ENCODE data around the gene PRKAR2B. TPM values are rescaled to one million over a fixed set of nuclear protein-coding genes. Genes with fewer than 3 reads are reported as not detected.

PRKAR2B gene
- polyA plus RNA-seq, 1 of the 3 experiments (the other 2 are of a cell fraction), result 17.3 TPM

DNA sequence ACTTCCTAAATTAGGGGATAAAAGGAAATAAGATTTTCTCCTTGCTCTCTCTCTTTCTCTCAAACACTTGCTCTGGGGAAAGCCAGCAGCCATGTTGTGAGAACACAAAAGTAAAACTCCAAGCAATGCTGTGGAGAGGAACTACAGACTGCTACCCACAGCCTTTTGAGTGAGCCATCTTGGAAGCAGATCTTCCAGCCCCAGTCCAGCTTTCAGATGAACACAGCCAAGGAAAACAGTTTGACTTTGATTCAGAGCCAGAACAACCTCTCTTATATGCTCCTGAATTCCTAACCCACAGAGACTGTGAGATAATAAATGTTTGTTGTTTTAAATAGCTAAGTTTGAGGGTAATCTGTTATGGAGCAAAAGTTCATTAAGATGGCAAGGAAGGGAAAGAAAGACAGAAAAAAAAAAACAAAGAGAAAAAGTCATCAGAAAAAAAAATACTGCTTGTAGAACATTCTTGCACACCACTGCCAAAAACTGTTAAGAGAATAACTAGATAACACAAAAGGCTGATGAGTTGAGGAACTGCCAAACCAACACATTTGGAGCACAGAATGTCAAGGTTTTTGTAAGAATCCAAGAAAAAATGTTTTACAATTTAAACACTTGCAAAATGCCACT, 20.9 kb upstream of the PRKAR2B start:
- no peak for TF ChIP-seq MEF2A (IDR thresholded peaks at IDR 0.05; ENCODE audit: borderline replicate concordance, low read depth)
- TF ChIP-seq ELF1 (IDR thresholded peaks at IDR 0.05), result no peak
- no peak for TF ChIP-seq RCOR1 (IDR thresholded peaks at IDR 0.05; ENCODE audit: low read length)
- no peak for TF ChIP-seq FOSL2 (IDR thresholded peaks at IDR 0.05; ENCODE audit: borderline replicate concordance, low read depth)
- TF ChIP-seq POLR2AphosphoS5 (IDR thresholded peaks at IDR 0.05; ENCODE audit: low read depth, low read length), result no peak
- TF ChIP-seq, protein P1, sequence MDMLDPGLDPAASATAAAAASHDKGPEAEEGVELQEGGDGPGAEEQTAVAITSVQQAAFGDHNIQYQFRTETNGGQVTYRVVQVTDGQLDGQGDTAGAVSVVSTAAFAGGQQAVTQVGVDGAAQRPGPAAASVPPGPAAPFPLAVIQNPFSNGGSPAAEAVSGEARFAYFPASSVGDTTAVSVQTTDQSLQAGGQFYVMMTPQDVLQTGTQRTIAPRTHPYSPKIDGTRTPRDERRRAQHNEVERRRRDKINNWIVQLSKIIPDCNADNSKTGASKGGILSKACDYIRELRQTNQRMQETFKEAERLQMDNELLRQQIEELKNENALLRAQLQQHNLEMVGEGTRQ (IDR thresholded peaks at IDR 0.05; ENCODE audit: borderline replicate concordance, low read depth, low read length), result no peak
- TF ChIP-seq FOXM1 (IDR thresholded peaks at IDR 0.05; ENCODE audit: low read depth), result no peak
- TF ChIP-seq SIN3A (IDR thresholded peaks at IDR 0.05; ENCODE audit: borderline replicate concordance, low read depth, low read length), result no peak
- TF ChIP-seq RXRA (IDR thresholded peaks at IDR 0.05; ENCODE audit: borderline replicate concordance, low read depth), result no peak
- TF ChIP-seq YY1 (IDR thresholded peaks at IDR 0.05; ENCODE audit: low read depth), result no peak
- TF ChIP-seq, protein P2, sequence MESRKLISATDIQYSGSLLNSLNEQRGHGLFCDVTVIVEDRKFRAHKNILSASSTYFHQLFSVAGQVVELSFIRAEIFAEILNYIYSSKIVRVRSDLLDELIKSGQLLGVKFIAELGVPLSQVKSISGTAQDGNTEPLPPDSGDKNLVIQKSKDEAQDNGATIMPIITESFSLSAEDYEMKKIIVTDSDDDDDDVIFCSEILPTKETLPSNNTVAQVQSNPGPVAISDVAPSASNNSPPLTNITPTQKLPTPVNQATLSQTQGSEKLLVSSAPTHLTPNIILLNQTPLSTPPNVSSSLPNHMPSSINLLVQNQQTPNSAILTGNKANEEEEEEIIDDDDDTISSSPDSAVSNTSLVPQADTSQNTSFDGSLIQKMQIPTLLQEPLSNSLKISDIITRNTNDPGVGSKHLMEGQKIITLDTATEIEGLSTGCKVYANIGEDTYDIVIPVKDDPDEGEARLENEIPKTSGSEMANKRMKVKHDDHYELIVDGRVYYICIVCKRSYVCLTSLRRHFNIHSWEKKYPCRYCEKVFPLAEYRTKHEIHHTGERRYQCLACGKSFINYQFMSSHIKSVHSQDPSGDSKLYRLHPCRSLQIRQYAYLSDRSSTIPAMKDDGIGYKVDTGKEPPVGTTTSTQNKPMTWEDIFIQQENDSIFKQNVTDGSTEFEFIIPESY (IDR thresholded peaks at IDR 0.05; ENCODE audit: borderline replicate concordance, low read depth), result no peak
- no peak for TF ChIP-seq FOXJ3 (CRISPR knock-in tag; IDR thresholded peaks at IDR 0.05)
- TF ChIP-seq, protein P3, sequence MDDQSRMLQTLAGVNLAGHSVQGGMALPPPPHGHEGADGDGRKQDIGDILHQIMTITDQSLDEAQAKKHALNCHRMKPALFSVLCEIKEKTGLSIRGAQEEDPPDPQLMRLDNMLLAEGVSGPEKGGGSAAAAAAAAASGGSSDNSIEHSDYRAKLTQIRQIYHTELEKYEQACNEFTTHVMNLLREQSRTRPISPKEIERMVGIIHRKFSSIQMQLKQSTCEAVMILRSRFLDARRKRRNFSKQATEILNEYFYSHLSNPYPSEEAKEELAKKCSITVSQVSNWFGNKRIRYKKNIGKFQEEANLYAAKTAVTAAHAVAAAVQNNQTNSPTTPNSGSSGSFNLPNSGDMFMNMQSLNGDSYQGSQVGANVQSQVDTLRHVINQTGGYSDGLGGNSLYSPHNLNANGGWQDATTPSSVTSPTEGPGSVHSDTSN (IDR thresholded peaks at IDR 0.05), result no peak
- no peak for TF ChIP-seq CHD2 (IDR thresholded peaks at IDR 0.05; ENCODE audit: low read length, partially characterized antibody)
- TF ChIP-seq TCF12 (IDR thresholded peaks at IDR 0.05), result no peak
- TF ChIP-seq, protein P4, sequence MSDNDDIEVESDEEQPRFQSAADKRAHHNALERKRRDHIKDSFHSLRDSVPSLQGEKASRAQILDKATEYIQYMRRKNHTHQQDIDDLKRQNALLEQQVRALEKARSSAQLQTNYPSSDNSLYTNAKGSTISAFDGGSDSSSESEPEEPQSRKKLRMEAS (IDR thresholded peaks at IDR 0.05; ENCODE audit: low read depth), result no peak
- TF ChIP-seq, protein P5, sequence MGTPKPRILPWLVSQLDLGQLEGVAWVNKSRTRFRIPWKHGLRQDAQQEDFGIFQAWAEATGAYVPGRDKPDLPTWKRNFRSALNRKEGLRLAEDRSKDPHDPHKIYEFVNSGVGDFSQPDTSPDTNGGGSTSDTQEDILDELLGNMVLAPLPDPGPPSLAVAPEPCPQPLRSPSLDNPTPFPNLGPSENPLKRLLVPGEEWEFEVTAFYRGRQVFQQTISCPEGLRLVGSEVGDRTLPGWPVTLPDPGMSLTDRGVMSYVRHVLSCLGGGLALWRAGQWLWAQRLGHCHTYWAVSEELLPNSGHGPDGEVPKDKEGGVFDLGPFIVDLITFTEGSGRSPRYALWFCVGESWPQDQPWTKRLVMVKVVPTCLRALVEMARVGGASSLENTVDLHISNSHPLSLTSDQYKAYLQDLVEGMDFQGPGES (IDR thresholded peaks at IDR 0.05; ENCODE audit: low read depth, low read length), result no peak
- TF ChIP-seq GATA2 (CRISPR knock-in tag; IDR thresholded peaks at IDR 0.05), result no peak
- no peak for TF ChIP-seq TAF1 (IDR thresholded peaks at IDR 0.05; ENCODE audit: borderline replicate concordance, low read depth, low read length)
- Histone ChIP-seq H3F3A (replicated peaks; ENCODE audit: insufficient read depth) (no peaks in the 10 kb centered on the region), H3K36me3 (replicated peaks in 1 of 2; ENCODE audit: control insufficient read depth in 1 of 2, insufficient read depth in 2 of 2, low read length in 1 of 2) (no peaks in the 10 kb centered on the region), H3K9ac (no peak overlapping the region), H2AFZ (ENCODE audit: low read depth) (no peak overlapping the region), H3K9me2 (no peaks in the 10 kb centered on the region), H3K27ac (ENCODE audit: low read depth in 2 of 2, low read length in 1 of 2) (no peak overlapping the region), H3K4me2 (no peak overlapping the region), H4K20me1 (ENCODE audit: insufficient read depth) (no peaks in the 10 kb centered on the region), H3K4me1 (ENCODE audit: control insufficient read depth in 1 of 2, insufficient read depth in 2 of 2, low read depth in 1 of 2, low read length in 1 of 2) (no peaks in the 10 kb centered on the region; a peak in 1 of 4 replicates), H3K79me2 (ENCODE audit: insufficient read depth) (no peaks in the 10 kb centered on the region), H3K27me3 (ENCODE audit: insufficient read depth) (no peaks in the 10 kb centered on the region), H3K4me3 (ENCODE audit: low read depth in 2 of 2, low read length in 1 of 2) (no peak overlapping the region), H3K9me3 (peaks cover 7% of the 10 kb centered on the region; the same call in 1 of the 2 replicates)
- no peak for DNase-seq
- ChIA-PET CTCF (interaction anchor here (0.5 to 2.5 kb wide), 7 partner anchors 10 to 230 kb away, joined by 3 to 8 read pairs (median 3); no protein-coding TSS in a partner anchor), POLR2A (no interaction called here)

Measured in SK-N-SH (cell line).